Adrenal gland (tissue), 12 donors: ENCODE measurements around the gene SLC9B2. TPM values are rescaled to one million over a fixed set of nuclear protein-coding genes. Genes with fewer than 3 reads are reported as not detected.

Experiments used
- DNase-seq, 7 donors: peaks; one replicate each; pipeline ENCODE4 v3.0.0-alpha.2; 2019 to 2020
- H3K27ac ChIP-seq, 5 donors: fragments of 200-600 bp; sonication (generic) in 4 of 5; 1 replicate in 3 of 5; 2 replicates in 2 of 5; pipeline versions ENCODE4 v1.5.1 to v1.8.0; 2016 to 2020; ENCODE audit warnings: mild to moderate bottlenecking in 1 of 5
- H3K27me3 ChIP-seq: fragments of 200-600 bp; 2 replicates; pipeline ENCODE4 v1.8.0; 2021
- H3K36me3 ChIP-seq, 2 donors: fragments of 200-600 bp; replicated peaks in 1 of 2; 1 replicate in 1 of 2; 2 replicates in 1 of 2; pipeline versions ENCODE4 v1.5.1 to v1.8.0; 2018 to 2022
- H3K4me1 ChIP-seq, 2 donors: fragments of 200-600 bp; replicated peaks in 1 of 2; 1 replicate in 1 of 2; 2 replicates in 1 of 2; pipeline versions ENCODE4 v1.5.1 to v1.8.0; 2018 to 2021
- H3K4me3 ChIP-seq, 4 donors: fragments of 200-600 bp; sonication (generic) in 3 of 4; one replicate each; pipeline ENCODE4 v1.5.1; 2016 to 2018
- H3K9me3 ChIP-seq, 3 donors: fragments of 200-600 bp; sonication (generic) in 1 of 3; replicated peaks in 1 of 3; 1 replicate in 2 of 3; 2 replicates in 1 of 3; pipeline versions ENCODE4 v1.5.1 to v1.8.0; 2016 to 2021
- POLR2A ChIP-seq, 2 donors: fragments of 450-650 bp; IDR thresholded peaks; one replicate each; pipeline ENCODE4 v1.6.1; 2017; ENCODE audit warnings: antibody characterized with exemption in 2 of 2, mild to moderate bottlenecking in 2 of 2, moderate library complexity in 1 of 2
- WGBS, 4 donors: extraction: QIAGEN DNeasy Blood & Tissue Kit in 2 of 4; methylation state at CpG; one replicate each; pipeline versions ENCODE4 v1.1.5 to v1.1.7; 2013 to 2017; 5-methylcytosine and 5-hydroxymethylcytosine counted together
- intact Hi-C, 2 donors: fragments of 100-400 bp; cut with DNase I; formaldehyde crosslinking; loops; one replicate each; pipeline versions ENCODE4 v1.14.1 to v1.15.0; 2022 to 2023
- polyA plus RNA-seq, 3 donors: library from polyadenylated mRNA; stranded (reverse); fragments of 200-250 nt in 2 of 3; fragments of 350-450 nt in 1 of 3; fragmentation: Illumina TruSeq in 1 of 3; extraction: RNeasy Lipid Tissue Mini Kit (QIAGEN cat#74804) in 1 of 3; gene quantifications; one replicate each; pipeline ENCODE4 v1.2.3, GENCODE V29; 2013 to 2014
- total RNA-seq, 9 donors: library from RNA; depleted of rRNA in 4 of 9; stranded (reverse); fragments of >200 nt in 4 of 9; fragments of 120-200 nt in 1 of 9; fragmentation: NEBNext Ultra II Directional in 1 of 9; extraction: Animal tissue kit (Norgen Biotek cat#: 25700) in 1 of 9; gene quantifications; one replicate each; pipeline versions ENCODE4 v1.1.0 to v1.2.4, GENCODE V29; 2013 to 2023
- TF ChIP-seq, protein P1 (sequence below), 6 experiments: fragments of 450-650 bp in 4 of 6; fragments of 200-600 bp in 2 of 6; sonication (generic) in 1 of 6; IDR thresholded peaks; 1 replicate in 5 of 6; 2 replicates in 1 of 6; pipeline versions ENCODE4 v1.5.1 to v1.8.0; 2016 to 2021; ENCODE audit warnings: antibody characterized with exemption in 6 of 6, mild to moderate bottlenecking in 2 of 6, moderate library complexity in 1 of 6
- donor health status: healthy with polysubstance abuse.
- donor health status: Bipolar disorder and iron deficiency.
- donor health status: DM: yes; HTN: yes; CAD: no.
- donor health status: DM: no; HTN: no; CAD: no.
- donor health status: DM: no; HTN: no; CAD: no.
- donor health status: DM: yes; HTN: yes; CAD: no.

The SLC9B2 gene
- total and polyA plus RNA-seq, 12 donors = 7.2 to 16.3 (median 13.8) TPM

DNA sequence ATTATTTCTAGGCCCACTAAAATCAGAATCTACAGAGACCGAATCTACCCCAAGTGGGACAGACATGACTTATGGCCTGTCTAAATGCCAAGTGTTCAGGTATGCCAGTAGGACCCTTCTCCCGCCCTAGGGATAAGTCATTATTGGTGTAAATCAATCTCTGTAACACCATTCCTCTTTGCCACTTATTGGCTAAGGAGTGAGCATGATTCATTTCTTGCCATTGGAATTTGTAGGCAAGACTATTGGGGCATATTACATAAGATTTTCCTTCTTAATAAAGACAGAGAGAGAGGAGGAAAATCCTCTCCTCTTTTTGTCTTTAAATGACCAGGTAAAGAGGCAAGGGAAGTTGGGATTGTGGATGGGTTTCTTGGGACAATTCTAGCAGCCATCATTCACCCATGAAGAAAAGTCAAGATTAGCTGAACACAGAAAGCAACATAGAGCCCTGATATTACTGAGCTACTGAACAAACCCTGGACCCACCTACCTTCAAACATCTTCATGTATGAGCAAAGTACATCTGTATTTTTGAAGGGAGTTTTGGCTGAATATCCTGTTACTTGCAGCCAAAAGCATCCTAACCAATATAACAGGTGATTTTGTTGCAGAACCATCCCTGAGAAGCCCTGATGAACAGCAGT is 2.6 kb downstream of the SLC9B2 start:
- intact Hi-C loops = no loop called here
- TF ChIP-seq, protein P1, sequence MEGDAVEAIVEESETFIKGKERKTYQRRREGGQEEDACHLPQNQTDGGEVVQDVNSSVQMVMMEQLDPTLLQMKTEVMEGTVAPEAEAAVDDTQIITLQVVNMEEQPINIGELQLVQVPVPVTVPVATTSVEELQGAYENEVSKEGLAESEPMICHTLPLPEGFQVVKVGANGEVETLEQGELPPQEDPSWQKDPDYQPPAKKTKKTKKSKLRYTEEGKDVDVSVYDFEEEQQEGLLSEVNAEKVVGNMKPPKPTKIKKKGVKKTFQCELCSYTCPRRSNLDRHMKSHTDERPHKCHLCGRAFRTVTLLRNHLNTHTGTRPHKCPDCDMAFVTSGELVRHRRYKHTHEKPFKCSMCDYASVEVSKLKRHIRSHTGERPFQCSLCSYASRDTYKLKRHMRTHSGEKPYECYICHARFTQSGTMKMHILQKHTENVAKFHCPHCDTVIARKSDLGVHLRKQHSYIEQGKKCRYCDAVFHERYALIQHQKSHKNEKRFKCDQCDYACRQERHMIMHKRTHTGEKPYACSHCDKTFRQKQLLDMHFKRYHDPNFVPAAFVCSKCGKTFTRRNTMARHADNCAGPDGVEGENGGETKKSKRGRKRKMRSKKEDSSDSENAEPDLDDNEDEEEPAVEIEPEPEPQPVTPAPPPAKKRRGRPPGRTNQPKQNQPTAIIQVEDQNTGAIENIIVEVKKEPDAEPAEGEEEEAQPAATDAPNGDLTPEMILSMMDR (IDR thresholded peaks at IDR 0.05) = no peak
- TF ChIP-seq POLR2A (IDR thresholded peaks at IDR 0.05) = no peak
- no peak for DNase-seq
- no peaks in the 10 kb centered on the region for H3K36me3 ChIP-seq
- no peak overlapping the region for H3K27ac ChIP-seq
- H3K4me1 ChIP-seq = peaks cover 6 to 23% of the 10 kb centered on the region in 2 donors
- no peaks in the 10 kb centered on the region for H3K27me3 ChIP-seq
- 91 to 96% (median 93%) methylated on average over 2 of the region's 2 CpGs for WGBS, 4 donors
- no peaks in the 10 kb centered on the region for H3K9me3 ChIP-seq
- H3K4me3 ChIP-seq = no peak overlapping the region

DNA sequence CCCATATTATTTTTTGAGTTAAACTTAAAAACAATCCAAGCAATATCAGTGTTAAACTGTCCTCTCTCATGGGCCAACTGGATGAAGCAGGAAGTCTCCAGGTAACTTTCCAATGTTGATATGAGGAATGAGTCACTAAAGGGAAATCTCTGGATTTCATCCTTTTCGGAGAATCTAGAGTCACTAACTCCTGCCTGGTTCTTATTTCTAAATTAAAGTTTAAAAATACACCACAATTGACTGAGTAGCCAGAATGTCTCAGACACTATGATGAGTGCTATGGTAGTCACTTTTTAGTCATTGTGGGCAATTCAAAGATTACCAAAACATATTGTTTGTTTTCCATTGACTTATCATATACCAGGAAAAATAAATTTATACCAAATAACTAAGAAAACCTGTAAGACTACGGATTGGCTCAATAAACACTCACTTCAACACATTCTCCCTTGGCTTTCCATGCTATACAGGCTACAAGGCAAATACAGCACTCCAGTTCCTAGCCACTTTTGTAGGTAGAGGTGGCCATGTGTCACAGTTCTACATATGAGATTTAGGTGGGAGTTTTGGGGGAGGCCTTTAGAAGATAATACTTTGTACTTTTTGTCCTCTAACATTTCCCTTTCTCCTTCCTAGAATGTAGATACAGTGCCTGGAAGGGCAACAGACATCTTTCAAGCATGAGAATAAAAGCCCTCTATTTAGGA is 8.6 kb downstream of the SLC9B2 start:
- H3K36me3 ChIP-seq = no peaks in the 10 kb centered on the region
- whole genome bisulfite sequencing, 4 donors = 84 to 91% (median 89%) methylated on average over 2 of the region's 2 CpGs
- intact Hi-C loops = no loop called here
- no peaks in the 10 kb centered on the region for H3K27me3 ChIP-seq
- no peaks in the 10 kb centered on the region for H3K9me3 ChIP-seq
- TF ChIP-seq, protein P1 (IDR thresholded peaks at IDR 0.05) = no peak
- TF ChIP-seq POLR2A (IDR thresholded peaks at IDR 0.05) = no peak
- no peak overlapping the region for H3K4me3 ChIP-seq
- no peak for DNase-seq
- no peaks in the 10 kb centered on the region for H3K4me1 ChIP-seq
- no peak overlapping the region for H3K27ac ChIP-seq

DNA sequence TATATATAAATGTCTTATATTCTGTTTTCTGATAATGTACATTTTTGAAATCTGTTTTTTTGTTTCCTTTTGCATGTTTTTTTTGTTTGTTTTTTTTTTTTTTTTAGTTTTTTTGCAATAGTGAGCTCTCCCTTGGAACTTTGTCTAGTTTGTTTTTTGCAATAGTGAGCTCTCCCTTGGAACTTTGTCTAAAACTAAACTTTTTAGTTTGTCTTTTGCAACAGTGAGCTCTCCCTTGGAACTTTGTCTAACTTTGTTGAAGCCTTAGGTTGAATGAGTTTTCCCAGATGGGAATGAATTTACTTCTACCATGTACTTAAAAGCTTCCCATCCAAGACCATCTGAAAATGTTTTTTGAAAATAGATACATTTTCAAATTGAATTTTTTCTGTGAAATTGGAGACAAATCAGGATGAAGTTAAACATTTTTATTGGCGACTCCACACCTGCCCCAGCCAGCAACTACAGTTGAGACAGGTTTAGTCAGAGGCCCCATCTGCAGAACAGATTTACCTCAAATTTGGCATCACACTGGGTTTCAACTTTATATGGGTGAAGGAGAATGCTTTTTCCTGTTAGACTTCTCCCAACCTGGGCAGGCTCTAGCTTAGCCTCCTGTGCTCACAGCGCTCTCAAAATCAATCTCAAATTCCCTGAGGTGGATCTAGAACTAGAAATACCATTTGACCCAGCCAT is 16.0 kb downstream of the SLC9B2 start:
- intact Hi-C loops = no loop called here
- WGBS, 4 donors = 94 to 100% (median 99%) methylated on average over 2 of the region's 2 CpGs

DNA sequence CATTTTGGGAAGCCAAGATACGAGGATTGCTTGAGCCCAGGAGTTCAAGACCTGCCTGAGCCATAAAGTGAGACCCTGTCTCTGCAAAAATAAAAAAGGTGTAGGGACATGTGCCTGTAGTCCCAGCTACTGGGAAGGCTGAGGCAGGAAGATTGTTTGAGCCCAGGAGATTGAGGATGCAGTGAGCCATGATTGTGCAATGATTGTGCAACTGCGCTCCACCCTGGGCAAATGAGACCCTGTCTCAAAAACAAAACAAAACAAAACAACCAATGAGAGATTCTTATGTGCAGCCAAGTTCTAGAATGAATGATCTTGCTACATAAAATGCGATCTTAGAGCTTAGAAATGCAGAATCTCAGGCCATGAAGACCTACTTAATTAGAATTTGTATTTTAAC is 22.5 kb downstream of the SLC9B2 start:
- TF ChIP-seq POLR2A (IDR thresholded peaks at IDR 0.05) = no peak
- TF ChIP-seq, protein P1 (IDR thresholded peaks at IDR 0.05) = no peak
- Histone ChIP-seq H3K36me3 (no peaks in the 10 kb centered on the region), H3K27ac (no peak overlapping the region), H3K9me3 (no peaks in the 10 kb centered on the region), H3K27me3 (no peaks in the 10 kb centered on the region), H3K4me1 (no peaks in the 10 kb centered on the region), H3K4me3 (no peak overlapping the region)
- 93 to 100% (median 94%) methylated on average over 3 of the region's 3 CpGs for WGBS, 4 donors
- no peak for DNase-seq
- intact Hi-C loops = no loop called here

More for the DNA sequence above, 16.0 kb downstream of the SLC9B2 start:
- Histone ChIP-seq H3K27ac (no peak overlapping the region), H3K9me3 (no peaks in the 10 kb centered on the region), H3K27me3 (no peaks in the 10 kb centered on the region), H3K4me1 (no peaks in the 10 kb centered on the region), H3K36me3 (no peaks in the 10 kb centered on the region), H3K4me3 (no peak overlapping the region)
- no peak for DNase-seq
- TF ChIP-seq POLR2A (IDR thresholded peaks at IDR 0.05) = no peak
